Activated CD8-positive, alpha-beta memory T cell treated with anti-CD3 and anti-CD28 coated beads for 48 hours (primary cell): ENCODE data around the gene ADAM11.

Experiments
- DNase-seq, 3 experiments: peaks; one replicate each; pipeline ENCODE4 v3.0.0-alpha.2; 2020; ENCODE audit warnings: low read depth in 2 of 3, low spot score in 2 of 3

ADAM11 gene

GRCh38 chr17:44775136-44775837, 16.5 kb downstream of the ADAM11 start:
- peak; percentile 88 to 93 (median 90) for DNase-seq

DNA sequence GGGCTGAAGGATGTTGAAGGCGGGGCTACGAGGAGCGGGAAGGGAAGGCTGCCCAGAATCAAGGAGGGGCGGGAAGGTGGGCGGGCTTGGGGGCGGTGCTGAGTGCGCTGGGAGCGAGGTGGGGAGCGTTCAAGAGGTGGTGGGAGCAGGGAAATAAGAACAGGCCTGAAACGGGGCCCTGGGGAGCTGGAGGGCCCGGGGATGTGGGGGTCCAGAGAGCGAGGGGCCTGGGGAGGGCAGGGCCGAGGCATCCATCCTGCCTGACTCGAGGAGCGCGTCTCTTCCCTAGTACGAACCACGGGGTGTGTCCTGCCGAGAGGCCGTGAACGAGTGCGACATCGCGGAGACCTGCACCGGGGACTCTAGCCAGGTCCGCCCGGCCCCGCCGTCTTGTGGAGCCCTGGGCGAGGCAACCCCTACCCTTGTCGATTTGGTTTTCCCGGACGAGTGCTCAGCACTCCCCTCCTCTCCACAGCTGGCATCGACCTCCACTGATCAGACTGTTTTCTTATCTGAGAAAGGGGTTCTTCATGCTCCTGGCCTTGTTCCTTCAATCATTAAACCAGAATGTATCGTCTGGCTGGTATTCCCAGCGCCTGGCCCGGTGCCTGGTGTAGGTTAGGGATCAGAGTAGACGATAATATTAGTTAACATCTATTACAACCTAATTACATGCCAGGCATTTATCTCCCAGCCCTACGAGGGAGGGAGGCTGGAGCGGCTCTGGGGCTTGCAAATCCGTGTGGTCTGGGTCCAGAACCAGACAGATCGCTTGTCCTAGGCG, 17.2 kb downstream of the ADAM11 start:
- DNase-seq, result peak in 1 of 3 experiments; percentile 26

DNA sequence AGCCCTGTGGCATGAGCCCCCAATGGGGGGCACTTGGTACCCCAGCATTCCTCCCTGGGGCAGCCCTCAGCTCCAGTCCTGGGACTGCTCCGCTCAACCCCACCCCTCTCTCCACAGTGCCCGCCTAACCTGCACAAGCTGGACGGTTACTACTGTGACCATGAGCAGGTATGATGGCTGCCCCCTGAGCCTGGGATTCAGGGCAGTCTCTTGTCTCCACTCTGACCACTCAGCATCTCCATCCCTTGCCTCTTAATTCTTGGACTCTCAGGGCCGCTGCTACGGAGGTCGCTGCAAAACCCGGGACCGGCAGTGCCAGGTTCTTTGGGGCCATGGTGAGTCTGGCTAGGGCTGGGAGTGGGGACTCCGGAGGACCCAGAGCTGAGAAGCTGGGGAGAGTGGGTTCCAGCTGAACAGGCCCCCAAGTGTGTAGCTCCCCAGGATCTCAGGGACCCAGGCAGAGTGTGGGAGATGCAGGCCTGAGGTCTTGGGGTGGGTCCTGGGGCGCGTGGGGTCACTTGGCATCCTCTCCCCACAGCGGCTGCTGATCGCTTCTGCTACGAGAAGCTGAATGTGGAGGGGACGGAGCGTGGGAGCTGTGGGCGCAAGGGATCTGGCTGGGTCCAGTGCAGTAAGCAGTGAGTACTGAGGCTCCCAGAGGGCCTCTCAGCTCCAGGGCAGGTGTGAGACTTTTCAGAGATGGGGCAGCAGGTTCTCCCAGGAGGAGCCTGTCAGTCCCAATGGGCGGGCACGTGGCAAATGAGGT, 18.0 kb downstream of the ADAM11 start:
- DNase-seq, result no peak

DNA sequence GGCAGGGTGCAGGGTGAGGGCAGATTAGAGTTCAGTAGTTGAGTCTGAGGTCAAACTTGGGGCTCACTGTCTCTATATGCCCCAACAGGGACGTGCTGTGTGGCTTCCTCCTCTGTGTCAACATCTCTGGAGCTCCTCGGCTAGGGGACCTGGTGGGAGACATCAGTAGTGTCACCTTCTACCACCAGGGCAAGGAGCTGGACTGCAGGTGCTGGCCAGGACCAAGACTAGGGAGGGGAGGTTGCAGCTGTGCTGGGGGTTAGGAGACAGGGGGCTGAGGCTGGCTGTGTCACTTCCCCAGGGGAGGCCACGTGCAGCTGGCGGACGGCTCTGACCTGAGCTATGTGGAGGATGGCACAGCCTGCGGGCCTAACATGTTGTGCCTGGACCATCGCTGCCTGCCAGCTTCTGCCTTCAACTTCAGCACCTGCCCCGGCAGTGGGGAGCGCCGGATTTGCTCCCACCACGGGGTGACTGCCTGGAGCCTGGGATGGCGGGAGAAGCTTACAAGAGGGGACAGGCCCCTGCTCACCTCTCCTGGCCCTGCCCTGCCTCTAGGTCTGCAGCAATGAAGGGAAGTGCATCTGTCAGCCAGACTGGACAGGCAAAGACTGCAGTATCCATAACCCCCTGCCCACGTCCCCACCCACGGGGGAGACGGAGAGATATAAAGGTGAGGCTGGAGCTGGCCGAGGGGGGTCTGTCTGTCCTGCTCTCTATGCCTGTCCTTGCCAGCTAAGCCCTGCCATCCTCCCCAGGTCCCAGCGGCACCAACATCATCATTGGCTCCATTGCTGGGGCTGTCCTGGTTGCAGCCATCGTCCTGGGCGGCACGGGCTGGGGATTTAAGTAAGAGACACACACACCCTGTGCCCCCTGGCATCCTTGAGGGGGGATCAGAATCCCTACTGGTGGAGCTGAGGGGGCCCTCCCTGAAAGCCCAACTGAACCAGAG, 18.9 kb downstream of the ADAM11 start:
- DNase-seq, result no peak

GRCh38 chr17:44778656-44779210, 19.9 kb downstream of the ADAM11 start:
- DNase-seq, result no peak

DNA sequence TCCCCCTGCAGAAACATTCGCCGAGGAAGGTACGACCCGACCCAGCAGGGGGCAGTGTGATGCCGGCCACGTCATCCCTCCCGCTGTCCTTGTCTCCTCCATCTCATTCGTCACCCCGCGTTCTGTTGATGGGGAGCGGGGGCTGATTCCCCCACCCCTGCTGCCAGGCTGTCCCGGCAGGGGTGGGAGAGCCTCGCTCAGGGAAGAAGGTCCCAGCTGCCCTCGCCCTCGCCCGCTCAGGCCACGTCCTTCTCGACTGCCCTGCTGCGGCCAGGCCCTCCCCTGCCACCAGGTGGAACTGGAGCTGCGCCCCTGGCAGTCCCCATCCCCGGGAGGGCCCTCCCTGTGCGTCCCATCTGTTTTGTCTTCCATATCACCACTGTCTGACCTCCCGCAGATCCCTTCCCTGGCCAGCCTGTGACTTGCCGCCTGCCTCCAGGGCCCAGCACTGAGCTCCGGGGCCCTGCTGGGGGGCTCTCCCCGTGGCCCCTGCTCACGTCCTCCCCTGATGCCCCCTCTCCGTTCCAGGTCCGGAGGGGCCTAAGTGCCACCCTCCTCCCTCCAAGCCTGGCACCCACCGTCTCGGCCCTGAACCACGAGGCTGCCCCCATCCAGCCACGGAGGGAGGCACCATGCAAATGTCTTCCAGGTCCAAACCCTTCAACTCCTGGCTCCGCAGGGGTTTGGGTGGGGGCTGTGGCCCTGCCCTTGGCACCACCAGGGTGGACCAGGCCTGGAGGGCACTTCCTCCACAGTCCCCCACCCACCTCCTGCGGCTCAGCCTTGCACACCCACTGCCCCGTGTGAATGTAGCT, 20.6 kb downstream of the ADAM11 start:
- peak; percentile 51 to 80 (median 69) for DNase-seq

DNA sequence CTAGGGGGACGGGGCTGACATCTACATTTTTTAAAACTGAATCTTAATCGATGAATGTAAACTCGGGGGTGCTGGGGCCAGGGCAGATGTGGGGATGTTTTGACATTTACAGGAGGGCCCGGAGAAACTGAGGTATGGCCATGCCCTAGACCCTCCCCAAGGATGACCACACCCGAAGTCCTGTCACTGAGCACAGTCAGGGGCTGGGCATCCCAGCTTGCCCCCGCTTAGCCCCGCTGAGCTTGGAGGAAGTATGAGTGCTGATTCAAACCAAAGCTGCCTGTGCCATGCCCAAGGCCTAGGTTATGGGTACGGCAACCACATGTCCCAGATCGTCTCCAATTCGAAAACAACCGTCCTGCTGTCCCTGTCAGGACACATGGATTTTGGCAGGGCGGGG, 21.4 kb downstream of the ADAM11 start:
- DNase-seq, result no peak

GRCh38 chr17:44780845-44781480, 22.2 kb downstream of the ADAM11 start:
- DNase-seq, result no peak

DNA sequence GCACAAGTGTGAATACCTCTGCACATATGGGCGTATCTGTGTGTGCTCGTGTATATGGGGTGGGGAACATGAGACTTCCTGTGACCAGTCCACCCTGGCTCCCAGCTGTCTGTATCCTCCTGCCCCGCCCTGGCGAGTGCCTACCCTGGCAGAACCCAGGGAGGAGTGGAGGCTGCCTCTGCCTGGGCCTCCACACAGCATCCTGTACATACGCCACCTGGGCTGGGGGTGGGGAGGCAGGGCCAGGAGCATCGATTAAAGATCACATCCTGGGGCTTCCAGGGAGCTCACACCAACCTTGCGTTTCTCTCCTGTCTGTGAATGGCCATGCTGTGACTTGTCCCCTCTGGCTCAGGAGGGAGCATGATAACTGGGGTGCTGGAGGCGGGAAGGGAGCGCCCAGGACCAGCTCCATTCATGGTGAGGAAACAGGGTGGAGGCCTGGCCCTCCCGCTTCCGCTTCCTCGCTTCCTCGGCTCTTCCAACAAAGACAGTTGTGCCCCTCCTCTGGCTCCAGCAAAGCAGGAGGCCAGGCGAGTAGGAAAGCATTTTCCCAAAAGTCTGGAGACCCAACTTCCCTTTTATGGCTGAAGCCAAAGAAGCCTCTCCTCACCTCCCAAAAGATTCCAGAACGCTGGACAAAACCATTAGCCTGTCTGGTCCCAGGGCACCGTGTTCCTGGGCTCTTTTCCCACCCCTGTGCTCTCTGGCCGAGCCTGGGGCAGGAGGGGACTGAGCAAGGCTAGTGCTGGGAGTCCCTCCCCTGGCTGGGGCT, 22.9 kb downstream of the ADAM11 start:
- DNase-seq, result no peak

GRCh38 chr17:44782326-44782850, 23.6 kb downstream of the ADAM11 start:
- no peak for DNase-seq

- DNase-seq, result no peak
Measured at GRCh38 chr17:44785921-44786320, 27.1 kb downstream of the ADAM11 start.

GRCh38 chr17:44786551-44787081, 27.8 kb downstream of the ADAM11 start:
- no peak for DNase-seq

GRCh38 chr17:44787271-44787940, 28.6 kb downstream of the ADAM11 start:
- no peak for DNase-seq

DNA sequence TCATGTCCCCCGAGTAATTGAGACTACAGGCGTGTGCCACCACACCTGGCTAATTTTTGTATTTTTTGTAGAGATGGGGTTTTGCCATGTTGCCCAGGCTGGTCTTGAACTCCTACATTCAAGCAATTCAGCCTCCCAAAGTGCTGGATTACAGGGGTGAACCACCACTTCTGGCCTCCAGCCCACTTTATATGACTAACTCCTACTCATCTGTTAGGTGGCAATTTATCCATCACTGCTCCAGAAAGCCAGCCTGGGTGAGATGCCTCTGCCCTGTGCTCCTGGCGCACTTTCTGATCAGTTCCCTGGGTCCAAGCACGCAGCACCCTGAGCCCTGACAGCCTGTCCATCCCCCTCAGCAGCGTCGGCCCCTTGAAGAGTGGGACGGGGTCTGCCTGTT, 29.4 kb downstream of the ADAM11 start:
- no peak for DNase-seq

DNA sequence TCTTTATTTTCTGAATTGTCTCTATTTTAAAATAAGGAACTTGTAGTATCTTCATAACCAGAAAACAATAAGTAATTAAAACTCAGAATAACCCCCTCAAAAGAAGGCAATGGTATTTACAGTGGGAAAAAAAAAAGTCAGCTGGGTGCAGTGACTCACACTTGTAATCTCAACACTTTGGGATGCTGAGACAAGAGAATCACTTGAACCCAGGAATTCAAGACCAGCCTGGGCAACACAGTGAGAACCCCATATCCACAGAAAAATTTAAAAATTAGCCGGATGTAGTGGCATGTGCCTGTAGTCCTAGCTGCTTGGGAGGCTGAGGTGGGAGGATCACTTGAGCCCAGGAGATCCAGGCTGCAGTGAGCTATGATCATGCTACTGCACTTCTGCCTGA, 33.5 kb downstream of the ADAM11 start:
- no peak for DNase-seq

- DNase-seq, result no peak
Measured at GRCh38 chr17:44793885-44794842, 35.4 kb downstream of the ADAM11 start.
